Keratinocyte (primary cell): ENCODE measurements around the gene PTCH2. TPM values are rescaled to one million over a fixed set of nuclear protein-coding genes. Genes with fewer than 3 reads are reported as not detected.

ENCODE experiments used
- DNase-seq: peaks from one replicate; pipeline ENCODE4 v3.0.0-alpha.2; 2011; ENCODE audit warnings: low read depth, missing footprints, low spot score
- FAIRE-seq: peaks from 2 replicates; lab custom pipeline; 2011; peaks lifted over from hg19 to GRCh38; lab: Jason Lieb, UNC
- H2AFZ ChIP-seq: 2 replicates; pipeline ENCODE4 v1.6.0; 2012; ENCODE audit warnings: low read length, control low read depth, inconsistent platforms; ENCODE audit not compliant: control insufficient read depth
- H3K27ac ChIP-seq: 2 replicates; pipeline ENCODE4 v1.5.1; 2011; ENCODE audit warnings: low read length; ENCODE audit not compliant: control insufficient read depth, insufficient read depth
- H3K27me3 ChIP-seq: 3 replicates; pipeline ENCODE4 v1.6.0; 2011; ENCODE audit warnings: low read length; ENCODE audit not compliant: control insufficient read depth, insufficient read depth; ENCODE audit errors: extremely low read depth
- H3K36me3 ChIP-seq, 2 experiments: 2 replicates in 1 of 2; 3 replicates in 1 of 2; pipeline ENCODE4 v1.5.1; 2011; ENCODE audit warnings: low read length in 2 of 2, mild to moderate bottlenecking in 1 of 2; ENCODE audit not compliant: control insufficient read depth in 2 of 2, insufficient read depth in 2 of 2; ENCODE audit errors: extremely low read depth in 1 of 2
- H3K4me1 ChIP-seq: 3 replicates; pipeline ENCODE4 v1.5.1; 2011; ENCODE audit warnings: low read length; ENCODE audit not compliant: control insufficient read depth, insufficient read depth; ENCODE audit errors: extremely low read depth
- H3K4me2 ChIP-seq: 3 replicates; pipeline ENCODE4 v1.6.0; 2011; ENCODE audit warnings: low read depth, low read length; ENCODE audit not compliant: control insufficient read depth, insufficient read depth; ENCODE audit errors: extremely low read depth
- H3K4me3 ChIP-seq, 3 experiments: fragments of 200-600 bp in 1 of 3; sonication (generic) in 1 of 3; 2 replicates in 2 of 3; 3 replicates in 1 of 3; pipeline ENCODE4 v1.5.1; 2011 to 2016; ENCODE audit warnings: low read length in 3 of 3, mild to moderate bottlenecking in 3 of 3, control low read depth in 2 of 3, inconsistent platforms in 1 of 3, low read depth in 1 of 3, mixed read lengths in 1 of 3, mixed run types in 1 of 3, moderate library complexity in 1 of 3; ENCODE audit not compliant: control insufficient read depth in 2 of 3, insufficient read depth in 2 of 3; ENCODE audit errors: extremely low read depth in 1 of 3
- H3K79me2 ChIP-seq: 2 replicates; pipeline ENCODE4 v1.6.0; 2012; ENCODE audit warnings: low read length; ENCODE audit not compliant: control insufficient read depth, insufficient read depth
- H3K9ac ChIP-seq: 3 replicates; pipeline ENCODE4 v1.6.0; 2011; ENCODE audit warnings: low read length; ENCODE audit not compliant: control insufficient read depth, insufficient read depth; ENCODE audit errors: extremely low read depth
- H3K9me1 ChIP-seq: 3 replicates; pipeline ENCODE4 v1.6.0; 2011; ENCODE audit warnings: low read length; ENCODE audit not compliant: control insufficient read depth, insufficient read depth; ENCODE audit errors: extremely low read depth
- H3K9me3 ChIP-seq: 2 replicates; pipeline ENCODE4 v1.5.1; 2012; ENCODE audit warnings: low read depth, low read length; ENCODE audit not compliant: control insufficient read depth
- H4K20me1 ChIP-seq: 3 replicates; pipeline ENCODE4 v1.6.0; 2011; ENCODE audit warnings: low read length; ENCODE audit not compliant: control insufficient read depth, insufficient read depth; ENCODE audit errors: extremely low read depth
- CTCF ChIP-seq, 3 experiments: IDR thresholded peaks in 1 of 3; conservative IDR thresholded peaks in 1 of 3; optimal IDR thresholded peaks in 1 of 3; 2 replicates in 2 of 3; 3 replicates in 1 of 3; pipeline versions ENCODE3 to v1.5.1; 2011; ENCODE audit warnings: low read length in 3 of 3, mild to moderate bottlenecking in 3 of 3, moderate library complexity in 2 of 3, control low read depth in 1 of 3, inconsistent platforms in 1 of 3; ENCODE audit not compliant: insufficient read depth in 2 of 3; ENCODE audit errors: extremely low read depth in 1 of 3
- EZH2 ChIP-seq: IDR thresholded peaks from one replicate; pipeline ENCODE4 v1.6.1; 2012; ENCODE audit warnings: inconsistent platforms, mild to moderate bottlenecking, low read length, moderate library complexity
- dilution Hi-C: fragments of 300-500 bp; cut with MboI; formaldehyde crosslinking; loops from one replicate; pipeline ENCODE4 v1.7.0; 2020; ENCODE audit warnings: low sequenced_read_pairs; ENCODE audit not compliant: extremely low pct_ligation_motif_present
- polyA plus RNA-seq, 5 experiments: library from polyadenylated mRNA; depleted of rRNA in 3 of 5; stranded (reverse) in 3 of 5; stranded (forward) in 1 of 5; unstranded in 1 of 5; fragments of >200 nt; gene quantifications; 1 replicate in 1 of 5; 2 replicates in 3 of 5; 3 replicates in 1 of 5; pipeline versions ENCODE4 v1.2.1 to v1.2.3, GENCODE V29; 2011 to 2012; ENCODE audit warnings: missing spikeins in 2 of 5, low read depth in 1 of 5, low replicate concordance in 1 of 5

Gene PTCH2
- polyA plus RNA-seq, 1 donor (not counting 4 experiments of a cell fraction or from before 2014, with no cell fraction given): 0.01 TPM

GRCh38 chr1:44822981-44823451 lies 20.0 kb downstream of the PTCH2 start:
- Histone ChIP-seq H3K4me3 (no peak overlapping the region), H3K9me1 (no peaks in the 10 kb centered on the region), H3K27me3 (no peaks in the 10 kb centered on the region), H3K27ac (no peak overlapping the region), H3K79me2 (no peaks in the 10 kb centered on the region), H3K9ac (no peak overlapping the region), H3K9me3 (no peaks in the 10 kb centered on the region), H2AFZ (no peak overlapping the region), H3K36me3 (no peaks in the 10 kb centered on the region), H3K4me2 (no peak overlapping the region), H4K20me1 (no peaks in the 10 kb centered on the region), H3K4me1 (peaks cover 9% of the 10 kb centered on the region)
- DNase-seq (no peak), FAIRE-seq (no peak)
- dilution Hi-C loops: no loop called here
- no peak for TF ChIP-seq EZH2
- TF ChIP-seq CTCF (optimal IDR thresholded peaks at IDR 0.05 in 1 of 3, IDR thresholded peaks at IDR 0.05 in 1 of 3, conservative IDR thresholded peaks at IDR 0.05 in 1 of 3; ENCODE audit: extremely low read depth in 1 of 3, insufficient read depth in 2 of 3, low read length in 3 of 3): no peak

GRCh38 chr1:44822131-44822701 lies 20.8 kb downstream of the PTCH2 start:
- Histone ChIP-seq H3K27ac (no peak overlapping the region), H3K4me1 (peaks cover 16% of the 10 kb centered on the region), H3K9me1 (no peaks in the 10 kb centered on the region), H3K9me3 (no peaks in the 10 kb centered on the region), H2AFZ (no peak overlapping the region), H3K36me3 (no peaks in the 10 kb centered on the region), H4K20me1 (no peaks in the 10 kb centered on the region), H3K9ac (no peak overlapping the region), H3K4me2 (no peak overlapping the region), H3K79me2 (no peaks in the 10 kb centered on the region), H3K4me3 (no peak overlapping the region), H3K27me3 (no peaks in the 10 kb centered on the region)
- FAIRE-seq (no peak), DNase-seq (no peak)
- dilution Hi-C loops: no loop called here
- TF ChIP-seq EZH2 (no peak), CTCF (optimal IDR thresholded peaks at IDR 0.05 in 1 of 3, IDR thresholded peaks at IDR 0.05 in 1 of 3, conservative IDR thresholded peaks at IDR 0.05 in 1 of 3; ENCODE audit: extremely low read depth in 1 of 3, insufficient read depth in 2 of 3, low read length in 3 of 3) (no peak)
